SU-DHL-6 (cell line): ENCODE data around the gene CIBAR2.

Experiments
- H2AFZ ChIP-seq: fragments of 200-600 bp; sonication (generic); 2 replicates; pipeline ENCODE4 v1.6.1; 2014; ENCODE audit warnings: low read depth, mild to moderate bottlenecking, moderate library complexity, mixed read lengths, antibody characterized with exemption, low read length; ENCODE audit not compliant: severe bottlenecking
- H3F3A ChIP-seq: fragments of 200-600 bp; shearing (Covaris generic); 2 replicates; pipeline ENCODE4 v1.6.0; 2016; ENCODE audit warnings: antibody characterized with exemption, mild to moderate bottlenecking; ENCODE audit not compliant: insufficient read depth
- H3K27ac ChIP-seq: fragments of 200-600 bp; sonication (generic); 2 replicates; pipeline ENCODE4 v1.5.1; 2016; ENCODE audit warnings: low read depth, mild to moderate bottlenecking, low read length, moderate library complexity, mixed read lengths
- H3K27me3 ChIP-seq: fragments of 200-600 bp; sonication (generic), shearing (Covaris generic); 2 replicates; pipeline ENCODE4 v1.6.0; 2014; ENCODE audit warnings: mild to moderate bottlenecking, low read length
- H3K36me3 ChIP-seq: fragments of 200-600 bp; sonication (generic); 2 replicates; pipeline ENCODE4 v1.6.1; 2014; ENCODE audit warnings: mild to moderate bottlenecking, low read length, mixed read lengths
- H3K4me2 ChIP-seq: fragments of 300-600, 200-600 bp; shearing (Covaris generic), sonication (generic); 2 replicates; pipeline ENCODE4 v1.6.0; 2014; ENCODE audit warnings: low read length, low read depth, mild to moderate bottlenecking; ENCODE audit not compliant: poor library complexity, severe bottlenecking
- H3K4me3 ChIP-seq: fragments of 200-600 bp; sonication (generic); 2 replicates; pipeline ENCODE4 v1.5.1; 2014; ENCODE audit warnings: antibody characterized with exemption, low read length, mild to moderate bottlenecking, mixed read lengths; ENCODE audit not compliant: insufficient read depth, poor library complexity, severe bottlenecking
- H3K79me2 ChIP-seq: fragments of 200-600 bp; sonication (generic); 2 replicates; pipeline ENCODE4 v1.6.1; 2014; ENCODE audit warnings: mild to moderate bottlenecking, low read length, moderate library complexity; ENCODE audit not compliant: insufficient read depth
- H3K9ac ChIP-seq: fragments of 200-600 bp; sonication (generic); 2 replicates; pipeline ENCODE4 v1.7.0; 2014; ENCODE audit warnings: mild to moderate bottlenecking, low read length
- H3K9me2 ChIP-seq: fragments of 200-600 bp; sonication (generic); replicated peaks from 2 replicates; pipeline ENCODE4 v1.6.1; 2014; ENCODE audit warnings: low read length; ENCODE audit not compliant: insufficient read depth
- H3K9me3 ChIP-seq: fragments of 200-600 bp; sonication (generic); 2 replicates; pipeline ENCODE4 v1.6.1; 2014; ENCODE audit warnings: low read length, mixed read lengths; ENCODE audit not compliant: insufficient read depth
- H4K20me1 ChIP-seq: fragments of 200-600 bp; sonication (generic); 2 replicates; pipeline ENCODE4 v1.6.1; 2014; ENCODE audit warnings: low read depth, mild to moderate bottlenecking, antibody characterized with exemption, low read length, moderate library complexity, mixed read lengths
- CTCF ChIP-seq: fragments of 200-600 bp; sonication (generic); IDR thresholded peaks from one replicate; pipeline ENCODE4 v1.5.1; 2017; ENCODE audit warnings: antibody characterized with exemption, mild to moderate bottlenecking, low read length, moderate library complexity; ENCODE audit not compliant: insufficient read depth, poor library complexity, severe bottlenecking
- EZH2phosphoT487 ChIP-seq: fragments of 200-600 bp; sonication (generic), shearing (Covaris generic); conservative IDR thresholded peaks from 2 replicates; pipeline ENCODE4 v1.6.1; 2018; ENCODE audit warnings: mild to moderate bottlenecking, antibody characterized with exemption, low read length, moderate library complexity, mixed read lengths

Gene CIBAR2

GRCh38 chr16:85138073-85138824, 26.0 kb upstream of the CIBAR2 start:
- no peaks in the 10 kb centered on the region for H3K9me2 ChIP-seq
- no peak overlapping the region for H3K4me2 ChIP-seq
- H3K36me3 ChIP-seq: no peaks in the 10 kb centered on the region
- H3K79me2 ChIP-seq: no peaks in the 10 kb centered on the region
- H3K9me3 ChIP-seq: no peaks in the 10 kb centered on the region
- no peaks in the 10 kb centered on the region for H3K27me3 ChIP-seq
- no peak for TF ChIP-seq EZH2phosphoT487
- no peak overlapping the region for H3K9ac ChIP-seq
- H4K20me1 ChIP-seq: no peaks in the 10 kb centered on the region
- no peaks in the 10 kb centered on the region for H3F3A ChIP-seq
- H3K4me3 ChIP-seq: no peak overlapping the region
- H2AFZ ChIP-seq: no peak overlapping the region
- no peak overlapping the region for H3K27ac ChIP-seq

GRCh38 chr16:85137323-85138072, 25.2 kb upstream of the CIBAR2 start:
- H2AFZ ChIP-seq: no peak overlapping the region
- H3K4me2 ChIP-seq: no peak overlapping the region
- H3K79me2 ChIP-seq: no peaks in the 10 kb centered on the region
- no peaks in the 10 kb centered on the region for H3K9me2 ChIP-seq
- no peaks in the 10 kb centered on the region for H4K20me1 ChIP-seq
- no peak overlapping the region for H3K4me3 ChIP-seq
- no peaks in the 10 kb centered on the region for H3K36me3 ChIP-seq
- no peak for TF ChIP-seq CTCF
- TF ChIP-seq EZH2phosphoT487: no peak
- no peaks in the 10 kb centered on the region for H3K27me3 ChIP-seq
- no peaks in the 10 kb centered on the region for H3F3A ChIP-seq
- H3K9ac ChIP-seq: no peak overlapping the region
- H3K27ac ChIP-seq: no peak overlapping the region
- no peaks in the 10 kb centered on the region for H3K9me3 ChIP-seq

- Histone ChIP-seq H3K4me3 (no peak overlapping the region), H4K20me1 (no peaks in the 10 kb centered on the region), H3K27ac (no peak overlapping the region), H3K36me3 (no peaks in the 10 kb centered on the region), H3K4me2 (no peak overlapping the region), H3K9me2 (no peaks in the 10 kb centered on the region), H3K27me3 (no peaks in the 10 kb centered on the region), H3K79me2 (no peaks in the 10 kb centered on the region), H2AFZ (no peak overlapping the region), H3K9ac (no peak overlapping the region), H3K9me3 (no peaks in the 10 kb centered on the region), H3F3A (no peaks in the 10 kb centered on the region)
- TF ChIP-seq CTCF: no peak
Measured at GRCh38 chr16:85136702-85137322, 24.5 kb upstream of the CIBAR2 start.
